Sigmoid colon (tissue), 7 donors: Measurements from ENCODE around the gene ZRANB3. TPM values are rescaled to one million over a fixed set of nuclear protein-coding genes. Genes with fewer than 3 reads are reported as not detected.

Source experiments
- DNase-seq: peaks from one replicate; pipeline ENCODE4 v3.0.0-alpha.2; 2019
- H3K27ac ChIP-seq, 4 donors: fragments of 200-600 bp; sonication (generic); one replicate each; pipeline ENCODE4 v1.5.1; 2016 to 2019; ENCODE audit warnings: mild to moderate bottlenecking in 1 of 4
- H3K27me3 ChIP-seq, 3 donors: fragments of 200-600 bp; sonication (generic); one replicate each; pipeline ENCODE4 v1.5.1; 2019; ENCODE audit warnings: mild to moderate bottlenecking in 1 of 3
- H3K36me3 ChIP-seq, 4 donors: fragments of 200-600 bp; sonication (generic); one replicate each; pipeline ENCODE4 v1.5.1; 2016 to 2019
- H3K4me1 ChIP-seq, 4 donors: fragments of 200-600 bp; sonication (generic); one replicate each; pipeline ENCODE4 v1.5.1; 2017 to 2019
- H3K4me3 ChIP-seq, 4 donors: fragments of 200-600 bp; sonication (generic); one replicate each; pipeline ENCODE4 v1.5.1; 2017 to 2019; ENCODE audit warnings: mild to moderate bottlenecking in 2 of 4, moderate library complexity in 1 of 4
- H3K9me3 ChIP-seq, 4 donors: fragments of 200-600 bp in 3 of 4; sonication (generic) in 3 of 4; one replicate each; pipeline versions ENCODE4 v1.5.1 to v1.6.1; 2013 to 2019
- EP300 ChIP-seq, 4 donors: sonication (generic); formaldehyde crosslinking; IDR thresholded peaks; one replicate each; pipeline ENCODE4 v1.6.1; 2017; ENCODE audit warnings: antibody characterized with exemption in 4 of 4
- POLR2A ChIP-seq, 2 donors: fragments of 450-650 bp; IDR thresholded peaks; one replicate each; pipeline ENCODE4 v1.6.1; 2016; ENCODE audit warnings: antibody characterized with exemption in 2 of 2, mild to moderate bottlenecking in 2 of 2, moderate library complexity in 2 of 2
- POLR2AphosphoS5 ChIP-seq, 4 donors: sonication (generic); formaldehyde crosslinking; IDR thresholded peaks; one replicate each; pipeline ENCODE4 v1.6.1; 2017; ENCODE audit warnings: antibody characterized with exemption in 4 of 4
- WGBS, 2 donors: extraction: QIAGEN DNeasy Blood & Tissue Kit; methylation state at CpG; one replicate each; pipeline ENCODE4 v1.1.7; 2013; 5-methylcytosine and 5-hydroxymethylcytosine counted together
- intact Hi-C: fragments of 100-400 bp; cut with DNase I; formaldehyde crosslinking; loops from one replicate; pipeline ENCODE4 v1.15.1; 2023
- polyA plus RNA-seq, 3 donors: library from polyadenylated mRNA; stranded (reverse); fragments of 200-250 nt; gene quantifications; one replicate each; pipeline ENCODE4 v1.2.3, GENCODE V29; 2013
- total RNA-seq, 4 donors: library from RNA; depleted of rRNA; stranded (reverse); fragments of >200 nt; gene quantifications; one replicate each; pipeline ENCODE4 v1.1.0, GENCODE V29; 2016
- TF ChIP-seq, protein P1 (sequence below), 4 experiments: fragments of 450-650 bp in 3 of 4; fragments of 200-600 bp in 1 of 4; IDR thresholded peaks; one replicate each; pipeline ENCODE4 v1.5.1; 2016 to 2019; ENCODE audit warnings: antibody characterized with exemption in 4 of 4, mild to moderate bottlenecking in 3 of 4, moderate library complexity in 2 of 4
- donor health status: healthy with polysubstance abuse.
- donor health status: Bipolar disorder and iron deficiency.
- donor health status: healthy.

ZRANB3 gene
- total and polyA plus RNA-seq, 7 donors: 1.2 to 7.2 (median 3.1) TPM

DNA sequence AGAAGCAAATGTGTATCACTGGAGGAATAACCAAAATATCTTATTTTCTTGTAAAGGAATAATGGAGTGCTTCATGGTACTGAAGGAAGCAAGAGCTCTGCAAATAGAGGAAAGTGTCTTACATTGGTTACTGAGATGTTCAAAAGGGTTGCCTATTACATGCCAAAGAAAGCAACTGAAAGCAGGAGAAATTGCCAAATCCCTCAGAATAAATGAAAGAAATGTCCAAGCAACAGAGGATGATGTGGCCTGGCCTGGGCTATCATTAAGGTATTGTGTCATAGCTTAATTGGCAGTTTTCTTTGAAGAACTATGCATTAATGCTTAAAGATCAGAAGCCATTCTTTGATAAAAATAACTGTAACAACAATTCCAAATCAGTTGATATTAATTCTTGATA, 305.2 kb downstream of the ZRANB3 start:
- Histone ChIP-seq H3K27me3 (no peaks in the 10 kb centered on the region), H3K4me1 (peaks cover 0 to 9% (median 3%) of the 10 kb centered on the region in 4 donors), H3K9me3 (no peaks in the 10 kb centered on the region), H3K36me3 (no peaks in the 10 kb centered on the region), H3K4me3 (no peak overlapping the region), H3K27ac (no peak overlapping the region)
- intact Hi-C loops: no loop called here
- TF ChIP-seq, protein P1, sequence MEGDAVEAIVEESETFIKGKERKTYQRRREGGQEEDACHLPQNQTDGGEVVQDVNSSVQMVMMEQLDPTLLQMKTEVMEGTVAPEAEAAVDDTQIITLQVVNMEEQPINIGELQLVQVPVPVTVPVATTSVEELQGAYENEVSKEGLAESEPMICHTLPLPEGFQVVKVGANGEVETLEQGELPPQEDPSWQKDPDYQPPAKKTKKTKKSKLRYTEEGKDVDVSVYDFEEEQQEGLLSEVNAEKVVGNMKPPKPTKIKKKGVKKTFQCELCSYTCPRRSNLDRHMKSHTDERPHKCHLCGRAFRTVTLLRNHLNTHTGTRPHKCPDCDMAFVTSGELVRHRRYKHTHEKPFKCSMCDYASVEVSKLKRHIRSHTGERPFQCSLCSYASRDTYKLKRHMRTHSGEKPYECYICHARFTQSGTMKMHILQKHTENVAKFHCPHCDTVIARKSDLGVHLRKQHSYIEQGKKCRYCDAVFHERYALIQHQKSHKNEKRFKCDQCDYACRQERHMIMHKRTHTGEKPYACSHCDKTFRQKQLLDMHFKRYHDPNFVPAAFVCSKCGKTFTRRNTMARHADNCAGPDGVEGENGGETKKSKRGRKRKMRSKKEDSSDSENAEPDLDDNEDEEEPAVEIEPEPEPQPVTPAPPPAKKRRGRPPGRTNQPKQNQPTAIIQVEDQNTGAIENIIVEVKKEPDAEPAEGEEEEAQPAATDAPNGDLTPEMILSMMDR (IDR thresholded peaks at IDR 0.05): no peak
- TF ChIP-seq EP300 (IDR thresholded peaks at IDR 0.05): no peak
- TF ChIP-seq POLR2AphosphoS5 (IDR thresholded peaks at IDR 0.05): no peak
- TF ChIP-seq POLR2A (IDR thresholded peaks at IDR 0.05): no peak
- no peak for DNase-seq

DNA sequence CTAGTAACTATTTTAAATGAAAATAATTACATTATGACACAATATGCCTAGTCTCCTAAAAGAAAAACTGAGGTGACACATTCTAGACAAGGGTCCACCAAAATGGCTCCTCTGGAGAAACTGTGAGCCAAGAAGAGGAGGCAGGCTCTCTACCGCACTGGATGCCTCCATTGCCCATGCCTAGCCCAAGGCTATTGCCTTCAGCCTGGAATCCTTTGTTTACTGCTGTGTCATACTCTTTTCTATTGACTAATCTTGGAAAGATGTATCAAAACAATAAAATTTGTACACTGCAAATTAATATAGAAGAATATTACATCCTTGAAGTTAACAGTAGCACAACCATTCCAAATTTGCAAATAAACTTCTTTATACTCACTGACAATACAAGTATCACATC, 311.8 kb downstream of the ZRANB3 start:
- no peaks in the 10 kb centered on the region for H3K36me3 ChIP-seq
- intact Hi-C loops: no loop called here
- TF ChIP-seq, protein P1 (IDR thresholded peaks at IDR 0.05): no peak
- TF ChIP-seq POLR2A (IDR thresholded peaks at IDR 0.05) (no peak), EP300 (IDR thresholded peaks at IDR 0.05) (no peak), POLR2AphosphoS5 (IDR thresholded peaks at IDR 0.05) (no peak)

DNA sequence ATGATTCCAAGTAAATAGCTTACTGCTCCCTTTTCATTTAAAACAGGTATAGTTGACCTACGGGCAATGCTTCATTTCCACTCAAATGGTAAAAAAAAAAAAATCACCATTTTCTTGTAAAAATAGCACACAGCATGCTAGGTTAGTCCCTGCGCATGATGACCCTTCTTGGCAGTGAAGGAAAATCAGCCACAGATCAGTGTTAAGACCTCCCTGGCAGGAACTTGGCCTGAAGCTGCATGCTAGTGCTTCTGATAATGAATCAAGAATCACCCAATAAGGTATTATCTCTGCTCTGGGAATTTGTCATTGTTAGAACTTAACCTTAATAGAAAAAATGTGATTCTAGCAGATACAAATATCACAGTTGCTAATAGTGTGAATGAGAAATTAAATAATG, 312.6 kb downstream of the ZRANB3 start:
- H3K4me3 ChIP-seq: no peak overlapping the region
- H3K36me3 ChIP-seq: no peaks in the 10 kb centered on the region
- no peaks in the 10 kb centered on the region for H3K9me3 ChIP-seq
- no peaks in the 10 kb centered on the region for H3K27me3 ChIP-seq
- intact Hi-C loops: no loop called here
- WGBS, 2 donors: 96 to 97% methylated on average over 2 of the region's 2 CpGs
- TF ChIP-seq, protein P1 (IDR thresholded peaks at IDR 0.05): no peak
- TF ChIP-seq EP300 (IDR thresholded peaks at IDR 0.05): no peak
- TF ChIP-seq POLR2A (IDR thresholded peaks at IDR 0.05): no peak
- TF ChIP-seq POLR2AphosphoS5 (IDR thresholded peaks at IDR 0.05): no peak
- H3K4me1 ChIP-seq: no peaks in the 10 kb centered on the region
- DNase-seq: no peak
- no peak overlapping the region for H3K27ac ChIP-seq

More for the DNA sequence above, 311.8 kb downstream of the ZRANB3 start:
- WGBS, 2 donors: 97 to 100% methylated on average over 1 of the region's 1 CpG
- H3K27ac ChIP-seq: no peak overlapping the region
- no peak for DNase-seq
- H3K9me3 ChIP-seq: no peaks in the 10 kb centered on the region
- no peak overlapping the region for H3K4me3 ChIP-seq
- no peaks in the 10 kb centered on the region for H3K4me1 ChIP-seq
- no peaks in the 10 kb centered on the region for H3K27me3 ChIP-seq

DNA sequence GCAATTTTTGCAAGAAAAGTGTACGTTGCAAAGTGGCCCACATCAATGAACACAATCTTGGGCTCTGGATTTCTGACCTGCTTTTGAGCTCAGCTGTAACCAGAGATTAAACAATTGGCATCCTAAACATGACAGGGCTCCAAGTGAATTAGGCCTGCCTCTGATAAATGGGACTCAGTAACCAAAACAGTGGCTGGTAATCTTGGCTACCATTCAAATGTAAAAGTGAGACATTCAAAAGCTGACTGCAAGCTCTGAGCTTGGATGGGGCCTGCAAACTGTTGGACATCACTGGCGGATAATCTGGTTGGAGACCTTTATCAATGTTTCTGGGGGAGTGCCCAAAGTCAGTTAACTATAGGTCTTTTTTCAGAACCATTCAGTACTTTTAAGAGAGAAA, 318.3 kb downstream of the ZRANB3 start:
- Histone ChIP-seq H3K27ac (no peak overlapping the region), H3K4me3 (no peak overlapping the region), H3K27me3 (no peaks in the 10 kb centered on the region), H3K36me3 (no peaks in the 10 kb centered on the region), H3K9me3 (no peaks in the 10 kb centered on the region), H3K4me1 (no peaks in the 10 kb centered on the region)
- 81 to 93% methylated on average over 2 of the region's 2 CpGs for WGBS, 2 donors
- TF ChIP-seq, protein P1 (IDR thresholded peaks at IDR 0.05): no peak
- TF ChIP-seq EP300 (IDR thresholded peaks at IDR 0.05): no peak
- no peak for TF ChIP-seq POLR2A (IDR thresholded peaks at IDR 0.05)
- no peak for TF ChIP-seq POLR2AphosphoS5 (IDR thresholded peaks at IDR 0.05)
- no peak for DNase-seq
- intact Hi-C loops: no loop called here

DNA sequence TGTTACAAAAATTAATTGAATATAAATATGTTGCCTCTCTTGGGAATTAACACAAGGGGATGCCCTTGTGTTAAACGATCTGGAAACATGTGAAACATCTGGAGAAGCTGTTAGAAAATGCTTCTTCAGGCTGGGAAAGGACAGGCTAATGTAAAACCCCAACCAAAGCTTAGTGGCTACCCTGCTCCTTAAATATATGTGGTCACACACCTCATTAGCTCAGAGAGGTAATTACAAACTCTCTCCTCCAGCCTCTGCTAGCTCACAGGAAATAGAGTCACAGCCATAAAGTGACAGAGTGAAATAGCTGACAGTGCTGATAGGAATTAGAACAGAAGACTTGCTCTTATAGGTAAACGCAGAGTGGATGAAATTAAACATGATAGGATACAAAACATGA, 323.0 kb downstream of the ZRANB3 start:
- H3K4me1 ChIP-seq: no peaks in the 10 kb centered on the region
- H3K9me3 ChIP-seq: no peaks in the 10 kb centered on the region
- DNase-seq: no peak
- intact Hi-C loops: no loop called here
- 69 to 70% methylated on average over 2 of the region's 2 CpGs for WGBS, 2 donors
- TF ChIP-seq POLR2AphosphoS5 (IDR thresholded peaks at IDR 0.05): no peak
- no peak for TF ChIP-seq POLR2A (IDR thresholded peaks at IDR 0.05)
- no peak for TF ChIP-seq EP300 (IDR thresholded peaks at IDR 0.05)
- TF ChIP-seq, protein P1 (IDR thresholded peaks at IDR 0.05): no peak
- no peaks in the 10 kb centered on the region for H3K27me3 ChIP-seq
- no peak overlapping the region for H3K4me3 ChIP-seq
- H3K27ac ChIP-seq: no peak overlapping the region
- no peaks in the 10 kb centered on the region for H3K36me3 ChIP-seq
